NOMO-1 treated with DMSO at 0.1 percent for 48 hours (cell line): ENCODE measurements around the gene PRR5L.
A peak's percentile ranks its signal among the peaks of the same experiment; 100 is the strongest.

Experiments used
- DNase-seq: peaks from one replicate; lab custom pipeline; 2025; ENCODE audit not compliant: unreplicated experiment; lab: John Stamatoyannopoulos, UW

PRR5L gene

DNA sequence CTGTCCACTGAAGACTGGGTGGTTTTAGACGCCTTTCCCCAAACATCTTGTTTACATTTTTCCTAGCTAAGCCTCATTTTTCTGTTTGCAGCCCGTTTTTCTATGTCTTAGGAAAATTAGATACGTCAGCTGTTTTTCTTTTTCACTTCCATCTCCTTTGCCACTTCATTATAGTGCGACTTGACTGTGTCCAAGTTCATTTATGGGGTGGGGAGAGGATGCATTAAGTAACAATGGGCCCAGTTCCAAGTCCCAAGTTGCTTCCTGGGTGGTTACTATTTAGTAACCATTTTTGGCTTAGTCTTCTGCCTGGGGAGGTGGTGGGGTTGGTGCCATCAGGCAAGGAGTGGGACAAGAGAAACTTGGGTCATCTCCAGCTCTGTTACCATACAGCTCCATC is 131.0 kb downstream of the PRR5L start:
- DNase-seq: no peak

DNA sequence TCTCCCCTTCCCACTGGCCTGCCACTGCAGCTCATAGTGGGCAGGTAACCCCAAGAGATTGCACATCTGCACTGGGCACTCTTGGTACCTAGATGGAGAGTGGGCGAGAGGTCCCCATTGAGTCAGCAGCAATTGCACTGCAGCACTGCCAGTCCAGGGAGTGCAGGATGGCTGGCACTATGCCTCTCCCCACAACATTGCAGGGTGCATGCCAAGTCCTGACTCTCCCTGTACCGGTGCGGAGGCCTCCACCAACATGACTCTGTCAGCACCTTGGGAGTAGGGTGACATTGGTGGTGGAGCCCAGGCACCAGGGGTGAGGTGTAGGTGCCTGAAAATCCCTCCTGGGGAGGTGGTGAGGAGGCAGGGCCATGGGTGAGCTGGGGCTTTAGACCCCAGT is 131.8 kb downstream of the PRR5L start:
- no peak for DNase-seq

DNA sequence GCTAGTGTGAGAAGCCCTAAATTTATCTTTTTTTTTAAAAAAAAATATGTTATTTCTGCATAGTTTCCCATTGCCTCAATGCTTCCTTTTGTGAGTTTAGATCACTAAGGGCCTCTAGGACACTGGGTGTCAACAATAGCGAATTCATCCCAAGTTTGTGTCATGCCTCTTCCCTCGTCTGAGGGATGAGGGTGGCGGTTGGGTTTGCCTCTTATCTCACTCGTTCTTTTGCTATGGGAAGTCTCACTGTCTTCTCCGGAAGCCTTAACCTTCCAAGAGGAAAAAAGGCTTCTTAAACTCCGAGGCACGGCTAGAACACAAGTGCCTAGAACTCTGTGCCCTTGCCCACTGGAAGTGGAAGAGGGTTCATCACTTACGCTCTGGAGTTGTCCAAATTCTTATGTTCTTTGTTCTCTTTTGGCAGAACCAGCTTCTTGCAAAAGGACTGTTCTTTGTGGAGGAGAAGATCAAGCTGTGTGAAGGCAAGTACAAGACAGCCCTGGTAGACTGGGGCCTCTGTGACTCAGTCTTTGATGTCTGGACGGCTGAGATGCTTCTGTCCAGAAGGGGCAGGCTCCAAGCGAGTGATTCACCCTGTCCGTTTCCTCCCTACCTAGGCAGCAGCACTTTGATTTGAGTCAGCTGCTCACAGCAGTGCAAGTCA is 135.5 kb downstream of the PRR5L start:
- peak; percentile 65 for DNase-seq

DNA sequence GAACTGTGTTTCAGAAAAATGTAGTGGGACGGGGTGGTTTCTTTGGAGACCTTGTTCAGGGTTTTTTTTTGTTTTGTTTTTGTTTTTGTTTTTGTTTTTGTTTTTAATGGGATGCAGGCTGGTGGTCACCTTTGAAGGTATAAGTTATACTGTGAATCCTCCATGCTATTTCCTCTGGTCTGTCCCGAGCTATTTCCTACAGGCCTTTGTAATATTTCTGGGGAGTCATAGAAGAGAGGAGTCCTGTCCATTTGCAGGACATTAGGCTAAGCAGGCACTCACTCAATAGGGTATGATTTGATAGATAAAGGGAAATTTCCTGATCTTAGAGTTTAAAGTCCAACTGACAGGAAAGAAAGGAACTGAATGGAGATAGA is 136.0 kb downstream of the PRR5L start:
- DNase-seq: no peak

DNA sequence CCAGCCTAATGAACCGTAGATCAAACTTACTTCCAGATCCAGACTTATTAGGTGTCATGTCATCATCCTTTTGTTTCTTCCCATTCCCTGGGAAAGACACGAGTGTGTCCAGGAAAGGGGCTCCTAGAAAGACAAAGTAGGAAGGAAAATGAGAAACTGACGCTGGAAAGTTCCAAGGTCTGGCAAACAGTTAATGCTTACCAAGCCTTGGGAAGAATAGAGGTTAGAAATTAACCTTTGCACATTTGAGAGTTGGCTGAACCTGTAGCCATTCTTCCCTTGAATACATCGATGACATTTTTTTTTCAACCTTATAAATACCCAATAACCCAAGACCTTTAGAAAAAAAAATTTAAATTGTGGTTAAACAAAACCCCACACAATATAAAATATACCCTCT is 136.7 kb downstream of the PRR5L start:
- no peak for DNase-seq

DNA sequence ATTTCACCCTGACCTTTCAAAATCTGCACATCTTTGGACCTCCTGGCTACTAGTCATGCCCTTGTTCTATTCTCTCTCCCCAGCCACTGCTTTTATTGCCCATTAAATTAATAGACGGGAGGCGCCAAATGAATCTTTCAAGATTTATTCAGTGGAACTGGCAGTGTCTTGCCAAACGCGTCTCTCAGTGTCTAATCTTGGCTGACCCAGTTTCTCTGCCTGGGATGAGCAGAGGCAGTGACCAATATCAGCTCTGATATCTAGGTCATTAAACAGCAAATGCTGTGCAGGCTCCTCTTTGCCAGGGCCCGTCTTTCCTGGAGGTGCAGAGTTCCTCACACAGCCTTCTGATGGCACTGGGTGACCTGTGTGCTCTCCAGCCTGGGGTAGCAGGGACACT is 140.0 kb downstream of the PRR5L start:
- DNase-seq: no peak

DNA sequence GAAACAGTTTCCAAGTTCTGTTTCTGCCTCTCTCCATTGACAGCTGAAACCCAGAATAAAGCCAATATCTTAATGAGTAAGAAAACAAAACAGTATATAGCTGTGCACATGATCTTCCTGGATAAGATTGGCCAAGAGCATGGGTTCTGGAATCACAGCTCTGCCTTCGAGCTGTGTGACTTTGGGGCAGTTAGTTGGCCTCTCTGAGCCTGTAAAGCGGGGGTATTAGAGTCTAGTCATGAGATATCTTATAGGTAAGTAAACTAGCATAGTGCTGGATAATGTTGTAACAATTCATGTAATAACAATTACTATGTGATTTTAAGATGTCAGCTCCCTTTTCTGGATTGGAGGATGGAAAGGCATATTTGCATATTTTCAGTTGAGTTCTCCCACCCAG is 140.5 kb downstream of the PRR5L start:
- no peak for DNase-seq

DNA sequence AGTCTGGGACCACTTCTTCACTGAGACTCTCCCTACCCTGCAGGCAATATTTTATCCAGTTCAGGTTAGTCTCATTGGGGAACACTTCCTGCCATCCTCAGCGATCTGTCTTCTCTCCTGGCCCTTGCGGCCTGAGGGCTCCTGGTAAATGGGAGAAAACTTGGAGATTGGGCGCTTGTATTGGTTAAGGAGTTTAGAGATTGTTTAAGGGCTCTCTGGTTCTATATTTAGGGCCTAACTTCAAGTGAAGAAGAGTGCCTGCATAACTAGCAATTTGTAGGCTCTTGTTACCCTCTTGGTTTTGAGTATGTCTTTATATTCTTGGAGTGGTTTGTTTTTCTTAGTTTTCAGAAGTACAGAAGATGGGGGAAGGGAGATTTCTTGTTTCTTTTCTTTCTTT is 141.3 kb downstream of the PRR5L start:
- DNase-seq: no peak

DNA sequence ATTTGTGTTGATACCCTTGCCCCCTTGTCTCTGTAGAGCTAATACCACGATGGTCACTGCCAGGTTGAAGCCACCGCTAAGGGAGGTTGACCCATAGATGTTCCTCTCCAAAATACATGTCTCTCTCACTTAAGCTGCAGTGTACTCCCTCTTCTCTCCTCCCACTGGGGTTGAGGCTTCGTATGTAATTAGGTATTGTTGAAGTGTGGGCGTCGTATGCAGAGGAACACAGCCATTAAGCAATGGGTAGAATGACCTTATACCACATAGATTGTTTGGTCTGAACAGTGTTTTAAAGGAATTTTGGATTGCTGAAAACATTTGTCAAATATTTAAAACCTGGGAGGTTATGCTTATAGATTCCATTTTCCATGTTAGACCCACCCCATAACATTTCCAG is 142.0 kb downstream of the PRR5L start:
- no peak for DNase-seq

DNA sequence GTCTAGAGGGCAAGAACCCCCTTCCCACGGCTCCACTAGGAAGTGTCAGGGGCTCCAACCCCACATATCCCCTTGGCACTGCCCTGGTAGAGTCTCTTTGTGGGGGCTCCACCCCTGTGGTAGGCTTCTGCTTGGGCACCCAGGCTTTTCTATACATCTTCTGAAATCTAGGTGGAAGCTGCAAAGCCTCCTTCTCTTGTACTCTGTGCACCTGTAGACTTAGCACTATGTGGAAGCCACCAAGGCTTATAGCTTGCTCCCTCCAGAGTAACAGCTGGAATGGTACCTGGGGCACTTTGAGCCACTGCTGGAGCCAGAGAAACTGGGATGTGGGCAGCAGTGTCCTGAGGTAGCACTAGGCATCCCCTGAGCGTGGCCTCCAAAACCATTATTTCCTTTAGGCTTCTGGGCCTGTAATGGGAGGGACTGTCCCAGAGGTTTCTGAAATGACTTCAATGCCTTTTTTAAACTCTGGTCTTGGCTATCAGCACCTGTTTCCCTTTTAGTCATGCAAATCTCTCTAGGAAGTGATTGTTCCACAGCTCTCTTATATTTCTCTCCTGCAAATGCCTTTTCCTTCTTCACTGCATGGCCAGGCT is 145.6 kb downstream of the PRR5L start:
- no peak for DNase-seq

DNA sequence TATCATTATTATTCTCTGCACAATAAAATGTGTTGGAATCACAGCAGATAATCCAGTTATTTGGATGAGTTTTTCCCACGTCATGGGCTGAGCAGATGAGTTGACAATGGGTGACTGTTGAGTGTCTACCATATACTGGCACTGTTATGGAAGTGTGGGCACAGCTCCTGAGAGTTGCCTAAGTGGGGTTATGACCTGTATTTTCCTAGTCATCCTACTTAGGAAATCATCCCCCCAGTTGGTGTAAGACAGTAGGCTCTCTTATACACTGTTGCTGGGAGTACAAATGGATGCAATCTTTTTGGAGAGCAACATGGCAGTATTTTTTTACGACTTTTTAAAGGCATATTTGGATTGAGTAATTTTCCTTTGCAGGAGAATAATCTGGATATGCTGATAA is 147.6 kb downstream of the PRR5L start:
- no peak for DNase-seq

DNA sequence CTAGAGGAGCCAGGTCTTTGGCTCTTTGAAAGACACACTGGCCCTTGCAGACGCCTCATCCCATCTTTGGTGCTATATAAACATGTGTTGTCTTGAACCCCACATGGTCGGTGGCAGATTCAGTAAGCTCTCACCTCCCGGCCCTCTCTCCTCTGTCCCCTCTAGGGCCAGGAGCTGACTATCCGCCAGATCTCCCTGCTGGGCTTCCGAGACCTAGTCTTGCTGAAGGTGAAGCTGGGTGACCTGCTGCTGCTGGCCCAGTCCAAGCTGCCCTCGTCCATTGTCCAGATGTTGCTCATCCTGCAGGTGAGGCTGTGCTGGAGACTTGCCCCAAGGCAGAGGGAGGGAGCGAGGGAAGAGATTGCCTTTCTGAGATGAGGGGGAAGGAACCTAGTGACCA is 150.0 kb downstream of the PRR5L start:
- DNase-seq: no peak

DNA sequence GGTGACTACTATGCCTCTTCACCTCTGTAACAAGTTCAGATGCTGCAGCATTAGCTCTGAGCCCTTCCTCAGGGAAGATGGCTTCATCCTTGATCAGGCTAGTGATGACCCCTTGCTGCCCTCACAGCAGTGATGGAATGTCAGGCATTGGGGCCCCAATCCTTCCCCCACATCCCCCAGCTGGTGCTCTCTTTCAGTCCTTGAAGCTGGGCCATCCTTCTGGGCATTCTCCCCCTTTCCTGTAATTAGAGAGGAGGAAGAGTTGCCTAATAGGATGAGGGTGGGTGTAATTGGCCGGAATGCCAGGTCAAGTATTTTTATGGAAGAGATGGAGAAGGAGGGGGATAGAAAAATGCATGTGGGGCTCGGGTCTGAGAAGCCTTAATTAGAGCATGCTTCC is 151.4 kb downstream of the PRR5L start:
- no peak for DNase-seq

DNA sequence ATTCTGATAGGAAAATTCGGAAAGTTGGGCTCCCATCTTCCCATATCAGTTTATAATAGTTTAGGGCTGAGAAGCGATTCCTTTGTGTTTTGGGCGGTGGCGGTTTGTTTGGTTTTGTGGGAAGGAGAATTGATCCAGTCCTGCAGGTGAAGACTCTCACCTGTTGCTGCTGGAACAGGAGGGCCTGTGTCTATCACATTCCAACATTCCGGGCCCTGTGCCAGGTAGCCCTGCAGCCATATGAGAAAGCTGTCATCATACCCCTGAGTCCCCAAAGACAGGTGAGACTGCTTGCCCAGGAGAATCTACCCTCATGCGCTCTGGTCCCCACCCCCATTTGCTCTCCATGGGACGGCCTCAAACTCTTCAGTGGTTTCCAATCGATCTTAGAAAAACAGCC is 151.9 kb downstream of the PRR5L start:
- no peak for DNase-seq

DNA sequence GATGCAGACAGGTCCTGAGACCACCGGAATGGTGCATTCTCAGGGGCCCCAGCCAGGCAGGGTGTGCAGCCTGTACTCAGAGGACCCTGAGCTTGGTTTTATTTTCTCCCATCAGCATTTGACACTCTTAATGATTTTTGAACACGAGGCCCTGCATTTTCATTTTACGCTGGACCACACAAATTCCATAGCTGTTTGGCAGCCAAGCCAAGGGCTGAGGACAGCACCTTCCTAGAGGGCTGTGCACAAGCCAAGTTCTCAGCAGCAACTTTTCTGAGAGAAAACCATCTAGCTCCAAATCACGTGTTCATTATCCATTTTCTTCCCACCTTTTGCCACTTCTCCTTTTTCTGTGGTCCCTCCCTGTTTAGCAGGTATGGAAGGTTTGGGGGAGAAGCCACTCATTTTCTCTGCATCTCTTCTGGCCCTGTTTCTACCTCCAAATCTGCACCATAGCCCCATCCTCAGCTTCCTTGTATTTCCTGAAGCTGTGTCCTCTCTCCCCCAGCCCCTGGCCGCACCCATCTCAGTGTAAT is 153.5 kb downstream of the PRR5L start:
- DNase-seq: no peak

DNA sequence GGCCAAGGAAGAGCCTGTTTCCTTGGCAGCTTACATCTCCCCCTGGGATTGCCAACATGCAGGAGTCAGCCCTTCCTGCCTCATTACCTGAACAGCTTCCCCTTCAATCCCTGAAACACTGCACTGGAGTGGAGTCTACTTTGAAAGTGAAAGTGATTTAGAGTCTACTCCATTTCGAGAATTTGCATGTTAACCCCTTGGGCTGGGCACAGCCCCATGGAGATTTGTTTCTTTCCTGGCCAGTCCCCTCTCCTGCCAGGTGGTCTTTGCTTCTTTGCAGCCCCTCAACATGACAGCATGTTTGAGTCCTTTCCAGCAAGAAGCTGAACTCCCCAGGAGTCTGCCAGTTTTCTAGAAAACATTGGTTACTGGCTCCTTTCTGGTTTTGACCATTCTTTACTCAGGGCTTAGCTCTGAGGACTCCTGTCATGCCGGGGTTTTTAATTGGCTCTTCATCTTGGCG is 154.1 kb downstream of the PRR5L start:
- DNase-seq: peak; percentile 2

DNA sequence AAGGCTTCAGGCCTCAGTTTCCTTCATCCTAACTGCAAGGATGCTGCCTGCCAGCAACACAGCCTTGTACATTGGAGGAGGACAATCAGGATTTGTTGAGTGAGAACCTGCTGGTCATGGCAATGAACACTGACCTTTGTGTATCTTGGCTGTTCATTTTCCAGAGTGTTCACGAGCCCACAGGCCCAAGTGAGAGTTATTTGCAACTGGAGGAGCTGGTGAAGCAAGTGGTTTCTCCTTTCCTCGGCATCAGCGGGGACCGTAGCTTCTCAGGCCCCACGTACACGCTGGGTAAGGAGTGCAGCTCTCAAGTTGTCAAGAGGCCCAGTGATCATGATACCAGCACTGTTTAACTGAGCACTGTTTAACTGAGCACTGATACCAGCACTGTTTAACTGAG is 155.0 kb downstream of the PRR5L start:
- no peak for DNase-seq

DNA sequence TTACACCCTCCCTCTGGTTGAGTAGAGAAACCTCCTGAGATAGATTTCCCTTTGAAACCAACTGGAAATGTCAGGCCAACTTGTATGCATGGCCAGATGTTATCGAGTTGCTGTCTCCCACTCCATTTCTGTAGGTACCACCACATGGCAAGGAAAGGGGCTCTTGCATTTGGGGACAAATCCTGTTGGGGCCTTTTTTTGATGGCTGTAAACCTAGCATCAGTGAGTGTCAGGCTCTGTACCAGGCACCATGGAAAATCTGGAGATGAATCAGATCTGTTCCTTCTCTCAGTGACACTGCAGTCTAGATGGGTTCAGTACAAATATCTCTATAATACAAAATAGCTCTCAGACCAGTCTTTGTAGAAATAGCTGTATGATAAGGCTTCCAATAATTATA is 155.6 kb downstream of the PRR5L start:
- DNase-seq: no peak

DNA sequence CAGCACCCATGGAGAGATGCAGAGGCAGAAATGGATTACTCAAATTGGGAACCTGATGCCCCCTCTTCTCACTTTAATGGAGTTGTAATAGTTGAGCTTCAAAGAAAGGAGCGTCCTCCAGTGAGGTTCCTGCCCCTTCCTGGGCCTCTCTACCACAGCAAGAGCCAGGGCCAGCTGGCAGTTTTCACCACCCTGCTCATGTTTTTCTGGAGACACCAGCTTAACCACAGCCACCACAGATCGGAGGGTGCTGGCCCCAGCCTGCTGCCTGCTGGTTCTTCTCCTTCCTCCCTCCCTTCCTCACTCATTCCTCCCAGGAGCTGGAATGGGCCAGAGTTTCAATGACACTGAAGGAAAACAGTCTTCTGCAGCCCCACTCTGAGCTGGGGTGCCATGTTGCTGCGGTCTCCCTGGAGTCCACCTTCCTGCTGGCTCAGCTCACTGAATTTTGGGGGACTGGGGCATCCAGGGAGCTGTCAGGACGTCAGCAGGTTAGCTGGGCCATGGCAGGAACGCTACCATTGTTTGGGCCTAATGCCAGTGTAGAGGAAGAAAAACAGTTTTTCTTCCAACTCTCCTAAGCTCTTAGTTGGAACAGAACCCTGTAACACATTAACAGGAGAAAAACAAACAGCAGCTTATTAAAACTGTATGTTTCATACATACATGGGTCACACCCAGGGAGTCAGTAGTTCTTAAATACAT is 156.3 kb downstream of the PRR5L start:
- peak; percentile 23 for DNase-seq

DNA sequence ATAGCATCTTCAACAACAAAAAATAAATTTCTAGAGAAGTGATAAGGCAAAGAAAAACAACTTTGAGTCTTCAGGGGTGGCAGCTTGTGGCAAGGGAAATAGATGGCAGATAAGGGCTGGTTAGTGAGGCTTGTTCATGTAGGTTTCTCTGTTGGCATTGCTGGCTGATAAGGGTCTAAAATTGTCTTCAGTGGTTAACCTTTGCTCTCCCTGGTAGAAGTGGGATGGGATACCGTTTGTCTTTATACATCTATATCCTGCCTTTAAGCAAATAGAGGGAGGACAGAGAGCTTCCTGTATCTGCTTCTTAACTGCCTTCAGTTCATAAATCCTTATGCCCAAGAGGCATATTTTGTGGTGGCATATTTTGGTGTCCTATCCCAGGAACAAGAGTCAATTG is 156.9 kb downstream of the PRR5L start:
- DNase-seq: no peak

DNA sequence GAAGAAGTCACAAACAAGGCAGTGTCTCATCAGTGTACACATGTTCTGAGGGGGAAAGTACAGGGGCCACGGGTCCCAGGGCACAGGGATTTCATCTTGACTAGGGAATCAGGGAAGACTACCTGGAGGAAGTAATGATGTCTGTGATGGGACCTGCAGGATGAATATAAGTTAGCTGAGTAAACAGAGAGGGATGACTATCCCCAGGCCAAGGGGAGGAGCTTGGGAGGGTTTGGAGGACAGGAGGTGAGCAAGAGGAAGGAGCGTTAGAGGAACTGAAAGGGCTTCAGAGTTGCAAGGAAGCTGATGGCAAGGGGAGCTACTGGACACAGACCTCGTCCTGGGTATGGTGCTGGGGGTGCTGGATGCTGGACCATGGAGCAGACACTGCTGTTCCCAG is 157.6 kb downstream of the PRR5L start:
- peak; percentile 77 for DNase-seq

DNA sequence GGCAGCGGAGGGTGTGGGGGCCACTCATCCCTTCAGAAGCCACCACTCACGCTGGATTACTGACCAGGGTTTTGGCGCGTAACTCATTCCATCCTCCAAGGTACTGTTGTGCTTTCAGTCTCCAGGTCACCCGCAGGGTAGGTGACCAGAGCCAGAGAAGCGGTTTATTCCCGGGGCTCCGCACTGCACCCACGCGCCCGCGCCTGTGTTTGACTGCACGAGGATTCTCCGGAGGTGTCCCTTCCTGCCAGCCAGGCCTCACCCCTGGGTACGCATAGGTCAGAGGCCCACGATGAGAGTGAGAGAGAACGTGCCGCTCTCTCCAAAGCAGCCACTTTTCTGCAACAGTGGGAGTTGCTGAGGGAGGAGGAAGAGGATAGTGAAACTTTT is 158.5 kb downstream of the PRR5L start:
- DNase-seq: no peak
